ENCODE data around the gene USP9X. TPM values are rescaled to one million over a fixed set of nuclear protein-coding genes. Genes with fewer than 3 reads are reported as not detected.
A peak's percentile ranks its signal among the peaks of the same experiment; 100 is the strongest.

The USP9X gene
- total RNA-seq, 1 donor from 2014 or later: 50.4 TPM

- DNase-seq (ENCODE audit: low spot score): peak; percentile 11
- H3K4me1 Mint-ChIP-seq (ENCODE audit: low read depth): peaks cover 61% of the 10 kb centered on the region
These were observed 31.7 kb downstream of the USP9X start for GRCh38 chrX:41116948-41117347.

DNA sequence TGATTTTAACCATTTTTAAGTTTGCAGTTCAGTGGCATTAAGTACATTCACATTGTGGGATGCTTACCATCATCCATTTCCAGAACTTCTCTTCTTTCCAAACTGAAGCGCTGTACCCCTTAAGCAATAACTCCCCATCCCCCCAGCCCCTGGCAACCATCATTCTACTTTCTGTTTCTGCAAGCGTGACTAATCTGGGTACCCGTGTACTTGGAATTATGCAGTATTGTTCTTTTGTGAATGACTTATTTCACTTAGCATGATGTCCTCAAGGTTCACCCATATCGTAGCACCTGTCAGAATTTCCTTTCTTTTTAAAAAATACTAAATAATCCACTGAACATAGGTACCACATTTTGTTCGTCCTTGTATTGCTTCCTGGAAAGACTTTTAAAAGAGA, 32.9 kb downstream of the USP9X start:
- intact Hi-C loops (cut with micrococcal nuclease): loop anchor here (5.0 to 10.0 kb wide), 2 partner anchors 106 to 323 kb away; no protein-coding TSS in a partner anchor
- Mint-ChIP-seq H3K9me3 (no peaks in the 10 kb centered on the region), H3K27me3 (ENCODE audit: insufficient read depth) (no peaks in the 10 kb centered on the region), H3K4me1 (ENCODE audit: low read depth) (peaks cover 62% of the 10 kb centered on the region), H3K4me3 (peak overlapping the region; percentile 12), H3K36me3 (ENCODE audit: low read depth) (peaks cover 2% of the 10 kb centered on the region), H3K27ac (peak overlapping the region; percentile 50)
- DNase-seq (ENCODE audit: low spot score): no peak

More at GRCh38 chrX:41116948-41117347, 31.7 kb downstream of the USP9X start:
- H3K27me3 Mint-ChIP-seq (ENCODE audit: insufficient read depth): no peaks in the 10 kb centered on the region
- H3K27ac Mint-ChIP-seq: peak overlapping the region; percentile 79
- H3K9me3 Mint-ChIP-seq: no peaks in the 10 kb centered on the region
- peak overlapping the region; percentile 66 for H3K4me3 Mint-ChIP-seq
- intact Hi-C loops (cut with micrococcal nuclease): loop anchor here (1.0 to 10.0 kb wide), 5 partner anchors 105 to 466 kb away; partner anchors contain the start of gene MED14
- H3K36me3 Mint-ChIP-seq (ENCODE audit: low read depth): peaks cover 2% of the 10 kb centered on the region

DNA sequence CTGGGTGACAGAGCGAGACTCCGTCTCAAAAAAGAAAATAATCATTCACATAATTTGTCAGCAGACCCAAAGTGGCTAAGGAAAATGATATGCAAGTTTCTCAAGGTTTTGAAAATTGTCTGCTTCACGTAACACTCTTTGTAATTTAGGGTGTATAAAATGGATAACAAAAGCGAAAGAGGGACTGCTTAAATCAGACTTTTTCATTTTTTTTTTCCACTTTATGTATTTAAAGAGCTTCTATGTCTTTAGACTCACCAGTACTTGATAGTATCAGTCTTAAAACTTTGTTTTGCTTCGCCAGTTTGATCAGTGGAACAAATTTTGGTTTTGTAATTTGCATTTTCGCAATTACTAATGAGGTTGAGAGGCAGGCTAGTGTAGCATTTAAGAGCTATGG, 34.6 kb downstream of the USP9X start:
- Mint-ChIP-seq H3K27me3 (ENCODE audit: insufficient read depth) (no peaks in the 10 kb centered on the region), H3K4me3 (no peak overlapping the region), H3K27ac (no peak overlapping the region), H3K4me1 (ENCODE audit: low read depth) (peaks cover 57% of the 10 kb centered on the region), H3K9me3 (no peaks in the 10 kb centered on the region), H3K36me3 (ENCODE audit: low read depth) (no peaks in the 10 kb centered on the region)
- intact Hi-C loops (cut with micrococcal nuclease): loop anchor here (5.0 to 10.0 kb wide), 2 partner anchors 108 to 325 kb away; no protein-coding TSS in a partner anchor
- no peak for DNase-seq (ENCODE audit: low spot score)

- Mint-ChIP-seq H3K27ac (peak overlapping the region; percentile 65), H3K36me3 (ENCODE audit: low read depth) (peaks cover 3% of the 10 kb centered on the region), H3K4me3 (peak overlapping the region; percentile 19), H3K9me3 (no peaks in the 10 kb centered on the region), H3K27me3 (ENCODE audit: insufficient read depth) (no peaks in the 10 kb centered on the region), H3K4me1 (ENCODE audit: low read depth) (peaks cover 45% of the 10 kb centered on the region)
- intact Hi-C loops (cut with micrococcal nuclease): no loop called here
- DNase-seq (ENCODE audit: low spot score): no peak
These were observed 36.5 kb downstream of the USP9X start for GRCh38 chrX:41121766-41122165.

DNA sequence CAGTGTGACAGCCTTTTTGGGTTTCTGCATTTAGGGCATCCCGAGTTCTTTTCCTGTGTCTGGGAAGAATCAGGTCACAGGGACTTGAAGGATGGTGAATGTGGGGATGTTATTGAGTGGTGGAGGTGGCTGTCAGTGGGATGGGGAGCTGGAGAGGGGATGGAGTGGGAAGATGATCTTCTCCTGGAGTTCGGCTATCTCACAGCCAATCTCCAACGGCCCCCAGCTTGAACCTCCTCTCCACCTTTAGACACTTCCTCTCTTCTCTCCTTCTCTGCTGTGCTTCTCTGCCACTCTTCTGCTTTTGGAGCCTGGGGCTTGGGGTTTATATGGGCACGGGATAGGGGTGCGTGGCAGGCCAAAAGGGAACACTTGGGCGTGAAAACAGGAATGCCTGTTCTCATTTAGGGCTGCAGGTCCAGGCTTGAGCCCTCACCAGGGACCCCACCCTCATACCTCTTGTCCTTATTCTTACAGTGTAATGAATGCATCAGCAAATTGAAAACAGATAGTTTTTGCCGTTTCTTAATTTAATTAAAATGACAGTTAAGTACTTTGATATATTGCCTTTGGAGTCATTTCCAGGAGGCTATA, 37.5 kb downstream of the USP9X start:
- intact Hi-C loops (cut with micrococcal nuclease): no loop called here
- peaks cover 41% of the 10 kb centered on the region for H3K4me1 Mint-ChIP-seq (ENCODE audit: low read depth)
- peak overlapping the region; percentile 33 for H3K4me3 Mint-ChIP-seq
- H3K36me3 Mint-ChIP-seq (ENCODE audit: low read depth): peaks cover 3% of the 10 kb centered on the region
- no peaks in the 10 kb centered on the region for H3K27me3 Mint-ChIP-seq (ENCODE audit: insufficient read depth)
- no peaks in the 10 kb centered on the region for H3K9me3 Mint-ChIP-seq
- no peak overlapping the region for H3K27ac Mint-ChIP-seq
- DNase-seq (ENCODE audit: low spot score): no peak

- no peaks in the 10 kb centered on the region for H3K9me3 Mint-ChIP-seq
- peaks cover 4% of the 10 kb centered on the region for H3K4me1 Mint-ChIP-seq (ENCODE audit: low read depth)
- H3K27ac Mint-ChIP-seq: no peak overlapping the region
- no peak overlapping the region for H3K4me3 Mint-ChIP-seq
- H3K27me3 Mint-ChIP-seq (ENCODE audit: insufficient read depth): no peaks in the 10 kb centered on the region
- H3K36me3 Mint-ChIP-seq (ENCODE audit: low read depth): peaks cover 7% of the 10 kb centered on the region
- DNase-seq (ENCODE audit: low spot score): no peak
- intact Hi-C loops (cut with micrococcal nuclease): no loop called here
These were observed 42.4 kb downstream of the USP9X start for GRCh38 chrX:41127477-41128192.

DNA sequence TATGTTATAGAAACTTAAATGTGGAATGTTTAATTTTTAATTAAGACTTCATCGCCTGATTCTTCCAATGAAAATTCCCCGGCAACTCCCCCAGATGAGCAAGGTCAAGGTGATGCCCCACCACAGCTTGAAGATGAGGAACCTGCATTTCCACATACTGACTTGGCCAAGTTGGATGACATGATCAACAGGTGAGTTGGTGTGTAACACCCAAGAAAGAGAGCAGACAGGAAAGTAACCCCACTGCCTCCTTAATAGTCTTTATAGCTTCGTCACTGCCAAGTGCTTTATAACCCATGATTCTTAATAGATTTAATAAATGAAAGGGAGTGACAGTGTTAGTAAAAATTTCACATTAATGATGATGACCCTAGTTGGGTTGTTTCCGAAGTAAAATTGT, 43.7 kb downstream of the USP9X start:
- Mint-ChIP-seq H3K27me3 (ENCODE audit: insufficient read depth) (no peaks in the 10 kb centered on the region), H3K4me1 (ENCODE audit: low read depth) (peaks cover 4% of the 10 kb centered on the region), H3K4me3 (no peak overlapping the region), H3K36me3 (ENCODE audit: low read depth) (peaks cover 9% of the 10 kb centered on the region), H3K9me3 (no peaks in the 10 kb centered on the region), H3K27ac (no peak overlapping the region)
- no peak for DNase-seq (ENCODE audit: low spot score)
- intact Hi-C loops (cut with micrococcal nuclease): no loop called here

GRCh38 chrX:41131766-41132165, 46.5 kb downstream of the USP9X start:
- intact Hi-C loops (cut with micrococcal nuclease): no loop called here
- DNase-seq (ENCODE audit: low spot score): no peak
- peaks cover 4% of the 10 kb centered on the region for H3K4me1 Mint-ChIP-seq (ENCODE audit: low read depth)
- H3K36me3 Mint-ChIP-seq (ENCODE audit: low read depth): peaks cover 21% of the 10 kb centered on the region
- H3K27me3 Mint-ChIP-seq (ENCODE audit: insufficient read depth): no peaks in the 10 kb centered on the region
- no peaks in the 10 kb centered on the region for H3K9me3 Mint-ChIP-seq
- H3K4me3 Mint-ChIP-seq: no peak overlapping the region
- H3K27ac Mint-ChIP-seq: no peak overlapping the region

GRCh38 chrX:41133551-41133950, 48.3 kb downstream of the USP9X start:
- no peak for DNase-seq (ENCODE audit: low spot score)
- Mint-ChIP-seq H3K4me1 (ENCODE audit: low read depth) (no peaks in the 10 kb centered on the region), H3K36me3 (ENCODE audit: low read depth) (peaks cover 24% of the 10 kb centered on the region), H3K9me3 (no peaks in the 10 kb centered on the region), H3K27me3 (ENCODE audit: insufficient read depth) (no peaks in the 10 kb centered on the region), H3K4me3 (no peak overlapping the region), H3K27ac (no peak overlapping the region)
- intact Hi-C loops (cut with micrococcal nuclease): no loop called here

- H3K4me1 Mint-ChIP-seq (ENCODE audit: low read depth): no peaks in the 10 kb centered on the region
- H3K27ac Mint-ChIP-seq: no peak overlapping the region
- no peak for DNase-seq (ENCODE audit: low spot score)
- no peaks in the 10 kb centered on the region for H3K27me3 Mint-ChIP-seq (ENCODE audit: insufficient read depth)
- no peaks in the 10 kb centered on the region for H3K9me3 Mint-ChIP-seq
- intact Hi-C loops (cut with micrococcal nuclease): loop anchor here (5.0 kb wide), 1 partner anchor 35 kb away; no protein-coding TSS in a partner anchor
- H3K36me3 Mint-ChIP-seq (ENCODE audit: low read depth): peaks cover 23% of the 10 kb centered on the region
- H3K4me3 Mint-ChIP-seq: no peak overlapping the region
These were observed 52.3 kb downstream of the USP9X start for GRCh38 chrX:41137589-41137988.

- DNase-seq (ENCODE audit: low spot score): no peak
- Mint-ChIP-seq H3K36me3 (ENCODE audit: low read depth) (peaks cover 9% of the 10 kb centered on the region), H3K4me1 (ENCODE audit: low read depth) (peaks cover 6% of the 10 kb centered on the region), H3K9me3 (no peaks in the 10 kb centered on the region), H3K4me3 (no peak overlapping the region), H3K27ac (no peak overlapping the region), H3K27me3 (ENCODE audit: insufficient read depth) (no peaks in the 10 kb centered on the region)
- intact Hi-C loops (cut with micrococcal nuclease): no loop called here
These were observed 57.1 kb downstream of the USP9X start for GRCh38 chrX:41142130-41142910.

GRCh38 chrX:41144873-41145272, 59.6 kb downstream of the USP9X start:
- H3K36me3 Mint-ChIP-seq (ENCODE audit: low read depth): peaks cover 15% of the 10 kb centered on the region
- no peak for DNase-seq (ENCODE audit: low spot score)
- no peaks in the 10 kb centered on the region for H3K27me3 Mint-ChIP-seq (ENCODE audit: insufficient read depth)
- no peak overlapping the region for H3K4me3 Mint-ChIP-seq
- intact Hi-C loops (cut with micrococcal nuclease): no loop called here
- H3K27ac Mint-ChIP-seq: no peak overlapping the region
- H3K9me3 Mint-ChIP-seq: no peaks in the 10 kb centered on the region
- peaks cover 6% of the 10 kb centered on the region for H3K4me1 Mint-ChIP-seq (ENCODE audit: low read depth)

Data from activated T-helper 1 cell treated with anti-CD3 and anti-CD28 coated beads, Interleukin-12 subunit alpha, Interleukin-12 subunit beta, Interleukin-2, Interleukin-4 antibody, amounts not matched to agents 30 ng/mL and 10 ng/mL and 1 ng/mL, durations not matched to agents 14 hours and 24 hours and 36 hours (primary cell).